Femur (tissue), 1 donor: ENCODE measurements around the gene CLTC.

Experiments used
- DNase-seq: peaks from one replicate; pipeline ENCODE4 v3.0.0-alpha.2; 2017

The CLTC gene

GRCh38 chr17:59730268-59730834 lies 110.7 kb downstream of the CLTC start:
- DNase-seq = no peak

- DNase-seq = no peak
Measured at GRCh38 chr17:59733697-59734096, 114.0 kb downstream of the CLTC start.

GRCh38 chr17:59734226-59734625 lies 114.5 kb downstream of the CLTC start:
- no peak for DNase-seq

GRCh38 chr17:59737324-59737723 lies 117.6 kb downstream of the CLTC start:
- DNase-seq = no peak

GRCh38 chr17:59743842-59744241 lies 124.1 kb downstream of the CLTC start:
- DNase-seq = no peak

DNA sequence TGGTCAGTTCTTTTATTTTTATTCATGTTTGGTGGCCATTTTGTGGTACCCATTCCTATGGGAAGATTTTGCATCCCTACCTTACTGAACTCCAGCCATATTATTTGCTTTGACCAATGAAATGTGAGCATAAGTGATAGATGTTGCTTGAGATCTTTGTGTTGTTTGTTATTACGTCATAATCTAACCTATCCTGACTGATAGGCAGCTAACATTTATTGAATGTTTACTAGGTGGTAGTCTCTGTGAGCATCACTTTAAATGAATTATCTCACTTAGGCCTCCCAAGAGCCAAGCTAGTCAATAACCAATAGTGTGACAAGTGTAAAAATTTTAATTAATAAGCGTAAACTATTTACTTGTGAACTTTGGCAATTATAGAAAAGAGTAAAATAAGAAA lies 125.3 kb downstream of the CLTC start:
- DNase-seq = no peak
